ELR (cell line): Measurements from ENCODE around the gene SYT2.
"Not testable (repeated sequence)": the region's sequence is repeated elsewhere in the genome, so short reads cannot be mapped to it uniquely, and the experiment has no call there.

ENCODE experiments used
- DNase-seq: peaks from one replicate; pipeline ENCODE4 v3.0.0-alpha.2; 2015; ENCODE audit warnings: low read depth

Gene SYT2

DNA sequence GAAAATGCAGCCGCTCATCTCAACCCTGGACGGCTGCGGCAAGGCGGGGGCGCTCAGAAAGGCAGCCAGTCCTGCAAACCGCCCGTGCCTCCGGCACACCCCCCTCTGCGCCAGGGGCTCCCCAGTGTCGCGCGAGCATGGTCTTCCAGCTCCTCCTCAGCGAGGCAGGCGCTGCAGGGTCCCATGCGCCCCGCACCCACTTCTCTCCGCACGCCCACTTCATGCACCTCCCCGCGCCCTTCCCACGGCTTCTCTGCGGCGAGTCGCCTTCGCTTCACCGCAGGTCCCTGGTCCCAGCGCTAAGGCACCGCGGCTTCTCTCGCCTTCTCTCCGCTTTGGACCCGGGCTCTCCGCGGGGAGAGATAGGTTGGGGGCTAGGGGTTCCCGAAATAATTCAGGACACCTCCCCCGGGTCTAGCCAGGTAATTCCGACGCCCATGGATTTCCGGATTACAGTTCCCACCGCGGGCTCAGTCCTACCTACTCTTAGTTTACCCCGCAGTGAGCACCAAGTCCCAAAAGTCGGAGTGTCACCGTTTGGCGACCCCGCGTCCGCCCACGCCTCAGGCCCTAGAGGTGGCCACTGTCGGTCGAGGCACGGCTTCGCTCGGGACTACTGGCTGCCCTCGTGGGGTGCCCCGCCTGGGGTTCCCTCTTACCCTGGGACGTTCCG, 67.5 kb downstream of the SYT2 start:
- no peak for DNase-seq

GRCh38 chr1:202642212-202642611, 68.0 kb downstream of the SYT2 start:
- DNase-seq = no peak

GRCh38 chr1:202639500-202639899, 70.8 kb downstream of the SYT2 start:
- peak; percentile 92 for DNase-seq

GRCh38 chr1:202638701-202639305, 71.5 kb downstream of the SYT2 start:
- not testable (repeated sequence) for DNase-seq

- no peak for DNase-seq
Observed at GRCh38 chr1:202638019-202638700, 72.1 kb downstream of the SYT2 start.

DNA sequence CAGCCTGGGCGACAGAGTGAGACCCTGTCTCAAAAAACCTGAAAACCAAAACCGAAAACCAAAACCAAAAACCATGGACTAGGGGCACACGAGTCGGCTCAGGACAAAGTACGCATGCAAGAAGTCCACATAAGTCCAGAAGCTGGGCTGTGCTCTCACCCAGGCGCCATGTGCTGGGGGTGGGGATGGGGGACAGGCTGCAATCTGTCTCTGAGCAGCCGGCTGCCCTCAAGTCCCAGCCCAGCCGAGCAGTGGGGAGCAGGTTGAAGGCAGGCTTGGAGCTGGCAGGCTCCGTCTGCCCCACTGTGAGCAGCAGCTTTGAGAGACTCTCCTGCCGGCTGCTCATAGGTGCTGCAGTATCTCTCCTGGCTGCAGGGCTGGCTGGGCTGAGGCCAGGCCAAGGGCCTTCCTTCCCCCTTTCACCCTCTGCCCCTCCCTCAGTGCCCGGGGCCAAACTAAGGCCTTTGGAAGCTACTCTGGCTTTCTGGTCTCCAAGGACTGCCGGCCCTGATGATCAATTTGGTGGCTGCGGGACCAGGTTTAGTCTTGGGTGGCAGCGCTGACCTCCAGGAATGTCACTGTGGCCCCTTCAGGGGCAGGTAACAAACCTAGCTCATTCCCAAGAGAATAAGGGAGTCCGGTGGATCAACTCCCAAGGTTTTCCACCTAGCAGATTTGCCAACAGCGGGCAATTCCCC, 72.8 kb downstream of the SYT2 start:
- not testable (repeated sequence) for DNase-seq

DNA sequence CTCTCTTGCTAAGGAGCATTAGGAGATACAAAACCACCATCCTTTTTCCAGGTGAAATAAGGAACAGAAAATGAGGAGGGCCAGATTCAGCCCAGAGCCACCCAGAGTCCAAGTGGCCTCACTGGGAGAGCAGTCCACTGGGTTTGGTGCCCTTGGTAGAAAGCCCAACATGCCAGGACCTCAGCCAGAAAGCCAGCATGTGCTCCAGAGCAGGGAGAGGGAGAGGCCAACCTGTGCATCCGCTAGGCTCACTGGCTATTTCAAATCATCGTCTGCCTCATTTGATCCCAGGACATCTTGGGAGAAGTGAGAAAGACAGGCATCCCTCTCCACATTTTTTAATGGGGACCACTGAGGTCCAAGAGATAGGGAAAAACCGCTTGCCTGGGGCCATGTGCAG, 74.1 kb downstream of the SYT2 start:
- not testable (repeated sequence) for DNase-seq

DNA sequence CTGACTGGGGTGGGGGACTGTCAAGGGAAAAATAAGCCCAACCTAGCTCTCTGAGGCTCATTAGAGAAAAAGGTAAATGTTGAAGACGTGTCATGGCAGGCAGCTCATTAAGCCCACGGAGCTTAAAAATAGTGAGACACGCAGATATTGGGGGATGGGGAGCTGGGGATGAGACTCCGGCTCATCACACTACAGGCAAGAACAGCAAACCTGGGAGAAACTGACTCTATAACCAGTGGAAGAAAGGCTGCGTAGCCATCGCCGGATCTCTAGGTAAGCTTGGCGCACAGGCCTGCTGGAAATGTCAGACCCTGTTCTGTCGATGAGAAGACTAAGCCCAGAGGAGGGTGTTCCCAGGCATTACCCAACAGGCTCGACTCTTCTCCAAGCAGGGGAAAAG, 78.0 kb downstream of the SYT2 start:
- no peak for DNase-seq

- no peak for DNase-seq
Observed at GRCh38 chr1:202631076-202631923, 79.0 kb downstream of the SYT2 start.

DNA sequence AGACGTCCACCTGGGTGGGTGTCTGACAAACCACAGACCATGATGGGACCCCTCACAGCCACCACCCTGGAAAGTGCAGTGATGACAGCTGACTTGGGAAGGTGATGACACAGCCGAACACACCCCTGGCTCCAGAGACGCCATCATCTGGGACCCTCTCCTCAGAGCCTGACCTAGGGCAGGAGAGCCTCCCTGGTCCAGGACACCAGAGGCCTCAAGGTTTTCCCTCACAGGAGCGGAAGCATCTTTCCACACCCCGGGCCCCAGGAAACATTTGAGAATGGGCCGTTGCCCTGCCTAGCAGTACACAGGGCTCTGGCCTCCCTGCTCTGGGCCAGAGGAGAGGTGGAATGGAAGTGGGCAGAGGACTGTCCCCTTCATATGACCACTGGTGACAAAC, 79.7 kb downstream of the SYT2 start:
- DNase-seq = no peak

GRCh38 chr1:202630096-202630495, 80.2 kb downstream of the SYT2 start:
- not testable (repeated sequence) for DNase-seq

DNA sequence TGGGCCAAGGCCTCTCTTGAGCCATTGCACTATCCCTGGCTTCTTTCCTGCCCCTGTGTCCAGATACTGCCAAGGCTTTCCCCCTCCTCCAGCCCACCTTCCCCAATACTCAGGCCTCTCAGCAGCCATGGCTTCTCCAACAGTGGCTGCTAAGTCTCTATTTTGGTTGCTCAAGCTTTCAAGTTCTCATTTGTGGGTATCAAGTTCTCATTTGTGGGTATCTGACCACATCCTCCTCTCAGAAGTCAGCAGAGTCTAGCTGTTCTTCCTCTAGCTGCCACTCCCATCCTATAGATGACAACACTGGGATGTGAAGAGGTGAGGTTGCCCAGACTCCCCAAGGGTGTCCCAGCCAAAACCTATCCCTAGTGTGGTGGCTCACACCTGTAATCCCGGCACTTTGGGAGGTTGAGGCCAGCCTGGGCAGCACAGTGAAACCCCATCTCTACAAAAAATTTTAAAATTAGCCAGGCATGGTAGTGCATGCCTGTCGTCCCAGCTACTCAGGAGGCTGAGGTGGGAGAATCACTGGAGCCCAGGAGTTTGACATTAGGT, 80.9 kb downstream of the SYT2 start:
- not testable (repeated sequence) for DNase-seq

- DNase-seq = no peak
Observed at GRCh38 chr1:202628646-202629215, 81.5 kb downstream of the SYT2 start.

DNA sequence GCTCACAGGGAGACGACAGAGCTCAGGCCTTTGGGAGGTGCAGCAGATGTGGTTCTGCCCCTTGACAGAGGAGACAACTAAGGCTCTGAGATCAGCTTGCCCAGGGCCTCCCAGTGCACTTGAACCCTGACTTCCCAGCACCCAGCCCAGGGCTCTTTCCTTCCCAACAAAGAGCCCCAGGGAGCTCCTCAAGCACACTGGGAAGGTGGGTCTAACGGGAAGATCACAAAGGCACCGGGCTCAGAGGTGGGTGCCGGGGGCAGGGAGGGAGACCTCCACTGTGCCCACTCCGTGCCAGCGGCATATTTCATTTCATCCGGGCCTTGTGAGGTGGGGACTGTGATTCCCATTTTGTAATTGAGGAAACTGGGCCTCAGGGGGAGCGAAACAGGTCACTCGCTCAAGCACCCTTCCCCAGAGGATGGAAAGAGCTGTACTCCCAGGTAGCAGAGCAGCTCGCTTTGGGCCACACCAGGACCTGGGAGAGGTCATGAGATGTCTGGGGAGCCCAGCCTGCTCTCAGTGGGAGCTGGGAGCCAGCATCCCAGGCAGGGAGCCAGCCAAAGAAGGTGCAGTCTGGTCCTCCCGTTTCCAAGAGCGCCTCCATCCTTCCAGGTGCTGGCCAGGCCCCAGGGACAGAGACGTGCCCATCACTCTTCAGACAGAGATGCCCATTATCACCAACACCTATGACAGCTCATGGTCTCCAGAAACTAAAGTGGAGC, 82.3 kb downstream of the SYT2 start:
- no peak for DNase-seq

GRCh38 chr1:202627036-202627435, 83.2 kb downstream of the SYT2 start:
- DNase-seq = not testable (repeated sequence)

GRCh38 chr1:202625416-202626360, 84.6 kb downstream of the SYT2 start:
- peak; percentile 77 for DNase-seq

DNA sequence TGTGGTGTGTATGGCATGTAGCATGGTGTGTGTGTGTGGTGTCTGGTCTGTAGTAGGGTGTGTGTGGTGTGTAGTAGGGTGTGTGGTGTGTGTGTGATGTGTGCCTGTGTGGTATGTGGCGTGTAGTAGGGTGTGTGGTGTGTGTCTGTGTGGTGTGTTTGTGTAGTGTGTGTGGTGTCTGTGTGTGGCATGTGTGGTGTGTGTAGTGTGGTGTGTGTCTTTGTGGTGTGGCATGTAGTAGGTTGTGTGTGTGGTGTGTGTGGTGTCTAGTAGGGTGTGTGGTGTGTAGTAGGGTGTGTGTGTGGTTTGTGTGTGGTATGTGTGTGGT, 85.5 kb downstream of the SYT2 start:
- DNase-seq = no peak

DNA sequence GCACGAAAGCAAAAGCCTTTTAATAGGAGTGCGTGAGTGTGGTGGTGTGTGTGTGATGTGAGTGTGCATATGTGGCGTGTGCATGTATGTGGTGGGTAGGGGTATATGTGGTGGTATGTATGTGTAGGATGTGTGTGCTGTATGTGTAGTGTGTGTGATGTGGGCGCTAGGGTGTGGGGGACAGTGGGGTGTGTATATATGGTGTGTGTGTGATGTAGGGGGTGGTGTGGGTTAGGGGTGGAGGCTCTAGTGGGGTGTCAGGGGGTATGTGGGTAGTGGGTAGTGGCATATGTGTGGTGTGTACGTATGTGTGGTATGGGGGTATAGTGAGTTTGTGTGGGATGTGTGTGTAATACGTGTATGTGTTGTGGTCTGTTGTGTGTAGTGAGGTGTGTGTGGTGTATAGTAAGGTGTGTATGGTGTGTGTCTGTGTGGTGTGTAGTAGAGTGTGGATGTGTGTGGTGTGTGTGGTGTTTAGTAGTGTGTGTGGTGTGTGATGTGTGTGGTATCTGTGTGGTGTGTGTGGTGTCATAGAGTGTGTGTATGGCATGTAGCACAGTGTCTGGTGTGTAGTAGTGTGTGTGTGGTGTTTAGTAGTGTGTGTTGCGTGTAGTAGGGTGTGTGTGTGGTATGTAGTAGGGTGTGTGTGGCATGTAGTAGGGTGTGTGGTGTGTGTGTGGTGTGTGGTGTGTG, 86.0 kb downstream of the SYT2 start:
- no peak for DNase-seq

DNA sequence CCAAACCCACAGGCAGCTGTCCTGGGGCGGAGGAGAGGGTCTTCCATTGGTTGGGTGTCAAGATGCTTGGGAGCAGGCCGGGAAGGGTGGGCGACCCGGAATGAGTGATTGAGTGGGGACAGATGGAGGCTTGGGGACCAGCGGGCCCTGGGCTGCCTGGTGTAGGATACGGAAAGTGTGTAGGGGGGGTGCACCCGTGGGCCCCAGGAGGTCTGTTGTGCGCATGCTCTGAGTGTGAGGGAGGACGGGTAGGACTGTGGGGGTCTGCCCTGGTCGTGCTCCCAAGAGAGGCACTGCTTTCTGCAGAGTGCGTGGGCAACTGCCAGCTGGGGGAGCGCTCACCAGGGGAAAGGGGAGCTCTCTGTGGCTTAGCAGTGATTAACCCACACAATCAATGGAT, 86.8 kb downstream of the SYT2 start:
- not testable (repeated sequence) for DNase-seq
